Activated CD4-positive, alpha-beta T cell treated with anti-CD3 and anti-CD28 coated beads, Interleukin-2, amount 50 U/mL, for 16 hours (primary cell): Measurements from ENCODE around the gene NIPAL3.
A peak's percentile ranks its signal among the peaks of the same experiment; 100 is the strongest.

Source experiments
- DNase-seq: peaks from one replicate; pipeline ENCODE4 v3.0.0-alpha.2; 2020

The NIPAL3 gene

GRCh38 chr1:24415334-24415909 is at the start of gene NIPAL3:
TSS of gene NIPAL3 (plus strand) at chr1:24415802. CDS start at chr1:24419548, 3,746 bp downstream.
- DNase-seq: peak; percentile 99

GRCh38 chr1:24366707-24367106 is 48.9 kb upstream of the NIPAL3 start:
- DNase-seq: no peak

- no peak for DNase-seq
These were observed 46.4 kb upstream of the NIPAL3 start for GRCh38 chr1:24369199-24369598.

GRCh38 chr1:24369801-24370200 is 45.8 kb upstream of the NIPAL3 start:
- DNase-seq: no peak

DNA sequence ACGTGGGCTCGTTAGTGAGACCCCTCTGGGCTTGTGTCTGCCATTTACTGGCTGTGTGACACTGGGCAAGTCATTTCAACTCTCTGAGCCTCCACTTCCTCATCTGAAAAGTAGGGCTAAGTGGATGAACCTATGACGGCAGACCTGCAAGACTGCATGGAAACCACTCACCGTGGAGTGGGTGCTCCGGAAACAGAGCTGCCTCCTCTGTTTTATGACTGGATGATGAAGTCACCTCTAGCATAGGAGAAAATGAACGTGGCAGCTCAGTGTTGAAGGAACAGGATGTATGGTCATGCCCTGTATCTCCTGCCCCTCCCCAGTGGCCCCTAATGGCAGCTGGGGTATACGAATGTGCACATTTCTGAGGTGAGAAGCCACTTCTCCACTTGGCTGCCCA is 42.6 kb upstream of the NIPAL3 start:
- no peak for DNase-seq

- no peak for DNase-seq
These were observed 41.9 kb upstream of the NIPAL3 start for GRCh38 chr1:24373710-24374109.

GRCh38 chr1:24374891-24375786 is 40.5 kb upstream of the NIPAL3 start:
- no peak for DNase-seq

DNA sequence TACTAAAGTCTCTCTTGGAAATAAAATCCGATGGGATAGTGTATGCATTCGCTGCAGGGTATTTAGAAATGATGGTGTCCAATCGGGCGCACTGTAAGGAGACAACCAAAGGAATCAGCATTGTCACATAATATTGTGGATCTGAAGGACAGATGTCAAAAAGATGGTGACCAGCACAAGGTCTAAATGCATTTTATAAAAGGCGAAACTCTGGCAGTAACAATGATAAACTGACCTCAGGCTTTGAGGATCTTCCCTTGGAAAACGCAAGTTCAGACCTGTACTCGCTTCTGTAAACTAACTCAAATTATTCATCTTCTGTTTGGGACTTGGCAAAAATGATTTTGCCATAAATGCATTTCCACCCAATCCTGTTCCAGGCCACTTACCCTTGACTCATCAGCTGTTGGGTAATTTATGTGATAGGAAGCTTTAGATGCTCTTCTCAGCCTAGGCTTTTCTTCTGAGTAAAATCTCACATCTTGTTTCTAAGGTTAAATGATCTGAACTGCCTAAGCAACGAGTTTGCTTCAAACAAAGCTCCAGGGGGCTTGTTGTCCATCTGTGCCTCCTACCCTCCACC is 35.8 kb upstream of the NIPAL3 start:
- no peak for DNase-seq

GRCh38 chr1:24380508-24380907 is 35.1 kb upstream of the NIPAL3 start:
- no peak for DNase-seq

DNA sequence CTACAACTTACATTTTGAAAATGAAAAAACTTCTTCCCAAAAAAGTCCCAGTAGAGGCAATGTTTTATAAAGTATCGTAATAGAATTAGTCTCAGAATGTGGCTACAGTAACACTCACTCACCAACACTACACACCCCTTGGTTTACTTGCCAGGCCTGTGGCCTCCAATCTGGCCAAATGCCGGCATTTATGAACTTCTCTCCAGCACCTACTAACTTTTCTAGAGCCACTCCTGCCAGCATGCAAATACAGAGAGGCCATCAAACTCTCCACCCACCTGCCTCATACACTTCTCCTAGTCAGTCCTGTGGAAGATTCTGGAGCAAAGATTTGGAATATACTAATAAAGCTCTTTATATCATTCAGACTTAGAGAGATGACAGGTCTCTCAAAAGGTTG is 34.3 kb upstream of the NIPAL3 start:
- DNase-seq: no peak

- no peak for DNase-seq
These were observed 33.4 kb upstream of the NIPAL3 start for GRCh38 chr1:24382165-24382577.

GRCh38 chr1:24383381-24383940 is 32.1 kb upstream of the NIPAL3 start:
- no peak for DNase-seq

DNA sequence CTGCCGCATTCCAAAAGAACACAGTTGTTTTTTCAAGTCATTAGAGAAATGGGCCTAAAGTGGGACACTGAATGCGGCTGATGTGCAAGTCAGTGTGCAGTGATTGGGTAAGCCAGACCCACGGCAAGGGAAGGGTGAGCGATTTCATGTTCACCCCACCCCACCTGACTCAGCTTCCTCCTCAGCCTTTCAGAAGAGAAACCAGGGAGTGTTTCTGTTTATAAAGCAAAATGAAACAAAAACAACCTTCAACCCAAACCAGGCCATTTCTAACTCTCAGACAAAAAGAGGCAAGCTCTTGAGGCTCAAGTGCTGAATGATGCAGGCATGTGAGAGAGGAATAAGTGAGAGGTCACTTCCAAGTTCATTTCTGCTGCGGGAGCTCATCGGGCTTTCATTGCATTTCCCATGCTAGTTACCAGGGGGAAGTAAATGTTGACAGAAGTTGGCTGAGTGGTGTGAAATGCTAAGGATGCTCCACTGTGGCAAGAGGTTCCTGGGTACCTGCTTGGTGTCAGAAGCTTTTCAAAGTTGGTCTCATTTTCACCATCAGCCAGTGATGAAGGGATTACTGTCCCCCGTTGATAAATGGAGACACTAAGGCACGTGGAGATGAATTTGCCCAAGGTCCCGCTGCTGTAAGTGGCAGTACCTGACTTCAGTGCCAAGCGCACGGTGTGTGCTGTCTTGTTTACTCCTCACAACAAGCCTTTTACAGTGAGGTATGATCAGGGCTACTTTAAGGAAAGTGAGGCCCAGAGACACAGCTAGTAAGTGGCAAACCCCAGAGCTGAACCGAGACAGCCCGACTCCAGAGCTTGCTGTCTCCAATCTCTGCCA is 31.1 kb upstream of the NIPAL3 start:
- peak; percentile 76 for DNase-seq

DNA sequence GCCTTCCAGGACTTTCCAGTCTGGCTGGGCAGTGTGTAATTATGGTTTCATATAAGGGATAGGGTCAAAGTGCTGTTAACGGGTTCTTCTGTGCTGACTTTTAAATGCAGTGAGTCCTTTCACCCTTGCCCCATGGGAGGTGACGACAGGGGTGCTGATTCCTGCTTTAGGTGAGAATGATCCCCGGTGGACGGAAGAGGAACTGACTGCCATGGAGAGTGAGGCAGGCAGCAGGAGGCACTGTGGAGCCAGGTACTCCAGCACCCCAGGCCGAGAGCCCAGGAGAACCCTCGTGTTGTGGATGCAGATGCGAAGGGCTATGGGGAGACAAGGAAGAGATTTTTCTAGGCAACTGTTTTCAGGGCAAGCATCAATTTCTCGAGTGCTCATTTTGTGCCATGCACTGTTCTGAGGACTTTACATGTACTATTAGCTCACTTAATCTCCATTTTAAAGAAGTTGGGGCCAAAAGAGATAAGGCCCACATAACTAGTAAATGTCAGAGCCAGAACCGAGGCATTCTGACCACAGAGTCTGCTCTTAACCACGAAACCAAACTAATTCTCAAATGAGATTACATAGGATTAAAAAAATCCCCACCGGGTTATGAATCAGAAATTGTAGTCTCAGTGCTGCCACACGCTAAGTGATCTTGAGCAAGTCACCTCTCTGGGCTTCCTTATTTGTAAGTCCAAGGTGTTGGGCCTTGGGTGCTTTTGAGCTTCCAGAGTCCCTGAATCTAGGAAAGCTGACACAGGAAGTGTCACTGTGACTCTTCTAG is 30.3 kb upstream of the NIPAL3 start:
- peak; percentile 54 for DNase-seq

DNA sequence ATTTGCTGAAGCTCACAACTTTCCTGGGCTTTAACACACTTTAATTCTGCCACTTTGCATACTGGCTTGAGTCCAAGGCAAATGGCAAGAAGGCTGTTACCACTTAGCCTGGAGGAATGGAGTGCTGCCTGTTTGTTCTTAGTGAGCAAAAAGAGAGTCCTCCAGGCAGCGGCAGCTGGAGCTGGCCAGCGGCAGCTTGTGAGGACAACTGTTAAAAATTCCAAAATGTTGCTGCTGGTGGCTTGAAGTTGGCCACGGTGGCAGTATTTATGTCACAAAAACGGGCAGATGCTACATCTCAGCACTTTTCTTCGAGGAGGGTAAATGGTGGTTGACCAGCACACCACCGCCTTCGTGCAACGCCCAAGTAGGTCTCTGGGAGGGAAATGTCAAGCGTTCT is 29.4 kb upstream of the NIPAL3 start:
- DNase-seq: no peak

- DNase-seq: no peak
These were observed 28.7 kb upstream of the NIPAL3 start for GRCh38 chr1:24386931-24387330.

DNA sequence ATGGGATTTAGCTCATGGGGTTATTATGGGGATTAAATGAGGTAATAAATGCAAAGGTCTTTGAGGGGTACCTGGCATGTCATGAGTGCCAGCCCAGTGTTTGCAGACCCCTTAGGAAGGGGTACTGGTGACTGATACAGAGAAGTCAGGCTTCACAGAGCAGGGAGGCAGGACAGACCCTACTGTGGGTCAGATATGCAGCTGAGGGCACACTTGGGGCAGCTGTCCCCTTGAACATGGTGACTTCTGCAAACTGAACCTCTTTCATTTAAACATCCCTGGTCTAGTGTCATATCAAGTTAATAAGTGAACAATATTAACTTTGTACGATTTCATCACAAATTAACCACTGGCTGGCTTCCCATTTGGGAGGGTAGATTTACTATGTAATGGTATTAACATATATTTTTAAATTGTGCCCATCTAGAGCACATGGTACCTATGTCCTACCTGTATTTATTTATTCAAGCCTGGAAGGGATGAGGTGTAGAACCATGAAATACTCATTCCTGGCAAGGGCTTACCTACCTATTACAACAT is 27.9 kb upstream of the NIPAL3 start:
- no peak for DNase-seq

DNA sequence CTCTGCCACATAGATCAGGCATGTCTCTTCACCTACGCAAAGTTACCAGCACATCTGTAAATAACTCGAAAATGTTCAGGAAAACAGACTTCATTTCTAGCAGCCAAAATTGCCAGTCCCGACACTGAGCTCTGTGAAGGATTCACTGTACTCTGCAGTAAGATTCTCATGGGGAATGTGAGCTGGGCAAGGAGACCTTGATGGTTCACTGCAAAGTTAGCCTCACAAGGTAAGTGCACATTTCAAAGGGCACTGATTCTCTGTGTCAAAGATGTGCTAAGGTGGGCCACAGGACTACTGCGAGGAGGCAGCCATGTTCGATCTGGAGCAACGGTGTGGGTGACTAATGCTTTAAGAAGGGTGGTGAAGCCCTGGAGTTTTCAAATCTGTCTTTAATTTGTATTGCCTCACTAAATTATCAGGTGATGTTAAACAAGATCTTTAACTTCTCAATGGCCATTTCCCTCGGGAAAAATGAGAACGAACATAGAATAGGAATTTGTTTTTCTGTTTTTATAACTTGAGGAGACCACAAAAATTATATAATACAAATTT is 27.2 kb upstream of the NIPAL3 start:
- DNase-seq: no peak

DNA sequence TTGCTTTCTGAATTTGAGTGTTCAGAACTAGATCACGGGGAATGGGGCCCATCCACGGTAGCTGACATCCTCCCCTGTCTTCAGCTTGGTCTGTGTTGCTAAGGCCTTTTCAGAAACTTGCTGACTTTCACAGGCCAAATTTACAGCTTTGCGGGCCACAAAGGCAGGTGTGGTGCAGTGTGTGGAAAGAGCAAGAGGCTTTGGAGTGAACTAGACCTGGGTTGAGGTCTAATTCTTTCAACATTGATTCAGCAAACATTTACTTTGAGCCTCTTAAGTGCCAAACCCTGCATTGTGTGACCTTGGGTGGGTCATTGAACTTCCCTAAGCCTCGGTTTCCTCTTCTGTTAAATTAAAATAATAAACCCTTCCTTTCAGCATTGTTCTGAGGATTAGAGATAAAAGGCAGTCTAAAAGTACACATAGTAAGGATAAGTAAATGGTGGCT is 26.3 kb upstream of the NIPAL3 start:
- no peak for DNase-seq

- peak; percentile 83 for DNase-seq
These were observed 24.4 kb upstream of the NIPAL3 start for GRCh38 chr1:24390924-24391782.
